Measurements from ENCODE around the gene SYT7.

GRCh38 chr11:61587951-61588727, 7.3 kb upstream of the SYT7 start:
- no peak for TF ChIP-seq CTCF (IDR thresholded peaks at IDR 0.05; ENCODE audit: borderline replicate concordance, extremely low read depth, low read length, poor library complexity, severe bottlenecking)
- TF ChIP-seq EZH2 (IDR thresholded peaks at IDR 0.05; ENCODE audit: borderline replicate concordance, low read depth, low read length, severe bottlenecking): no peak

All from DND-41 (cell line).